Activated CD8-positive, alpha-beta memory T cell treated with anti-CD3 and anti-CD28 coated beads, Interleukin-2, amount 50 U/mL, for 4 hours (primary cell): ENCODE data around the gene GAPDHS.

Source experiments
- DNase-seq: peaks from one replicate; pipeline ENCODE4 v3.0.0-alpha.2; 2020

Gene GAPDHS

GRCh38 chr19:35558400-35559280, 25.4 kb downstream of the GAPDHS start:
- no peak for DNase-seq

GRCh38 chr19:35559281-35559659, 26.0 kb downstream of the GAPDHS start:
- no peak for DNase-seq

DNA sequence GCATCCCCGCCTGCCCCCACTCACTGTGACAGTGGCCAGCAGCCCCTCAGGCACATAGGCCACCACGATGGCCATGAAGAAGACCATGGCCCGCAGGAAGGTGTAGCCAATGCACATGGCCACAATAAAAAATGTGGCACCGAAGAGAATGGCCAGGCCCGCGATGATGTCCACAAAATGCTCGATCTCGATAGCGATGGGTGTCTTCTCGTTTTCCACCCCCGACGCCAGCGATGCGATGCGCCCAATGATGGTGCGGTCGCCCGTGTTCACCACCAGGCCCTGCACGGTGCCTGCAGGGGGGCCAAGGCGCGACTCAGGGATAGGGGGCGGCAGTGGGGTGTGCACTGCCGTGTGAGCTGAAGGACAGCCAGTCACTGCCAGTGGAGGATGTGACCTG, 26.5 kb downstream of the GAPDHS start:
- no peak for DNase-seq

GRCh38 chr19:35560271-35560670, 27.0 kb downstream of the GAPDHS start:
- DNase-seq = no peak

DNA sequence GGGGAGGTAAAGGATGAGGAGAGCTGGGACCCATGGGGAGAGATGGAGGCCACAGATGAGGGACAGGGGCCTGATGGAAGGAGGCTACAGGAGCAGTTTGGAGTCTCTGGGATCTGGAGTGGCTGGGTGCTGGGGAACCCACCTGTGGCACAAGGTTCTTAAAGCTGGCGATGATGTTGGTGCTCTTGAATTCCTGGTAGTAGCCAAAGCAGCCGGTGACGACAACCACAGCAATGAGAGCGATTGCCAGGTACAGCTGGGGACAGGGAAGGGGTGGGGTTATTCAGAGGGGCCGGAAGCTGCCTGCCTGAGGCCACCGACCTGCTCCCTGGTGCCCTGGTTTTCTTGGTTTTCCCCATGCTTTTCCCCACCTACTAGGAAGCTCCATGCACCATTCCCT, 27.4 kb downstream of the GAPDHS start:
- DNase-seq = no peak

GRCh38 chr19:35561436-35561835, 28.2 kb downstream of the GAPDHS start:
- no peak for DNase-seq

DNA sequence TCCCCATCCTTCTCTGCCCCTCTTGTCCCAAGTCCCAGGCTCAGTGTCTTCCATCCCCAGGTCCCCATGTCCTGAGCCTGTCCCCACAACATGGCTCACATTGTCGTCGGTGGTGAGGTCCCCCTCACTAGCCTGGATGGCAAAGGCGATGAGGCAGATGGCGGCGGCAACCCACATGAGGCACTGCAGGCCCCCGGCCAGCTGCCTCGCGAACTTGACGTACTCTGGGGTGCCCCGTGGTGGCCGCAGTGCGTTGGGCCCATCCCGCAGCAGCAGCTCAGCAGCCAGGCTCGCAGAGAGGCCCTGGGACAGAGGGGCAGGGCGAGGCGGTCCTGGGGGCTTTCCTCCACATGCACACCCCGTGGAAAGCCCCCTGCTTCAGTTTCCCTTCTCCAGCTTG, 29.1 kb downstream of the GAPDHS start:
- DNase-seq = no peak

DNA sequence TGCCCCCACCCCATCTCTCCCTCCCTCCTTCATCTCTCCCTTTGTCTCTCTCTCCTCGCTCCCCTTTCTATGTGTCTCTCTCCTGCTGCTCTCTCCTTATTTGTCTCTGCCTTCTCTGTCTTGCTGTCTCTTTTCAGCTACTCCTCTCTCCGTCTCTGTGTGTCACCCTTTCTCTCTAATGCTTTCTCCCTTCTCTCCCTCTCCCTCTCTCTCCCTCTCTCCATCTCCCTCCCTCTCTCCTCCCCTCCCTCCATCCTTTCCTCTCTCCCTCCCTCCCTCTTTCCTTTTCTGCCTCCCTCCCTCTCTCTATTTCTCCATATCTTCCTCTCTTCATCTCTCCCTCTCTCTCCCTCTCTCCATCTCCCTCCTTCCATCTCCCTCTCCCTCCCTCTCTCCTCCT, 29.5 kb downstream of the GAPDHS start:
- DNase-seq = no peak

DNA sequence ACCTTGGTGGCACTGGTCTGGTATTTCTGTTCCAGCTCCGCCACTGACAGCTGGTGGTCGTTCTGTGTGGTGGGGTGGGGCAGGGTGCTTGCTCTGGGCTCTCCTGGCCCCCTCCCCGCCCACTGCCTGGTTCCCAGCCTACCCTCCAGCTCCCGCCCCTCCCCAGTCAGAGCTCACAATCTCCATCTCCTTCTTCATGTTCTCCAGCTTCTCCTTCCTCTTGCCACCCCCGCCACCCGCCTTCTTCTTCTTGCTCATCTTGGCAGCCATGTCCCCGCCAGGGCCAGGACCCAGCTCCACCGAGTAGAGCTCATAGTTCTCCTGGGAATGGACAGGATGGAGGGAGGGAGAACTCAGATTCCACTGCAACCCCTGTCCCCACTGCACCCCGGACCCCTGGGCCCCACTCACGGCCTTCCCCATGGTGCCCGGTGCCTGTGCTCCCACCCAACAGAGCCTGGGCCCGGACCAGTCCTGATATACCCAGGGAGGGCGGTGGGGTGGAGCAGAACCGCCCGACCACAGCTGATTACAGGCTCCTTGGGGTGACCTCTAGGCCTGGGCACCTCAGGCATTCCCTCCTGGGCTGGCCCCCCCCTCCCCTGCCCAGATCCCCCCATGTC, 30.1 kb downstream of the GAPDHS start, which contains the start of gene ATP4A:
ATP4A (minus strand) TSS at position 452 of the 623 bp plus-strand sequence; CDS start at position 423, 29 bp downstream.
- DNase-seq = no peak

DNA sequence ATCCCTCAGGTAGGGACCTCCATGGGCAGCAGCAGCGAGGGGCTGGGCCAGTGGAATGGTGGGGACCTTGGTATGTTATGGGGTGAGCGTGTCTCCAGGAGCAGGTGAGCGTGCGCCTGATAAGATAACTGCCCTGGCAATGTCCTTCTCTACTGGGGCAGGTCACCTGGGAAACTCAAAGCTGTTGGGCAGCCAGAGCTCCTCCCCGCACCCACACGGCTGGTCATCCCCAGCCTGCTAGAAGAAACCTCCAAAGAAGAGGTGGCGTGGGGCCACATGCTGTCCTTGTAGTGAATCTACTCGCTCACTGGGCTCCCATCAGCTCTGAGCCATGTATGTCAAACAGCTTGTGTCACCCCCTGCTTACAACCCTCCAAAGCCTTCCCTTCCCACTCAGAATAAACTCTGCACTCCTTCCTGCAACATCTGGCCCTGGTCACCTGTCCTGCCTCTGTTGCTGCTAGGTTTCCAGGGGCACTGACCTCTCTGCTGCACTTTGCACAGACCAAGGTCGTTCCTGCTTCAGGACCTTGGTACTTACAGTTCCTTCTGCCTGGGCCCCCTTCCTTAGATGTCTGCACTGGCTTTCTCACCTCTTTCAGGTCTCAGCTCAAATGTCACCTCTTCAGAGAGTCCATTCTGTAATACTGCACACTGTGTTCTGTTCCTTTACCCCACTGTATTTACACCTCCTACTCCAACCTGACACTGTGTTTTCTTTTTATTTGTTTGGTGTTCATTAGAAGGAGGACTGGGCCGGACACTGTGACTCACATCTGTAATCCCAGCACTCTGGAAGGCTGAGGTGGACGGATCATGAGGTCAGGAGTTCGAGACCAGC, 32.0 kb downstream of the GAPDHS start:
- no peak for DNase-seq

DNA sequence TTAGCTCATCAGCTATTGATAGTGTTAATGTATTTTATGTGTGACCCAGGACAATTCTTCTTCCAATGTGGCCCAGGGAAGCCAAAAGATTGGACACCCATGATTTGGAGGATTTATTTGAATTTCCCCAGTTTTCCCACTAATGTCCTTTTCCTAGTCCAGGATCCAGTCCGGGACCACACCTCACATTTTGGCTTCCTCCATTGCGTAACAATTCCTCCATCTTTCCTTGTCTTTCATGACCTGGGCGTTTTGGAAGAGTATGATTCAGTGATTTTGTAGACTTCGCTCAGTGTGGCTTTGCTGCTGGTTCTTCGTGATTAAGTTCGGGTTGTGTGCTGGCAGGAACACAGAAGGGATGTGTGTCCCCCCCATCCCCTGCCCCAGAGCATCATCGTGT, 33.5 kb downstream of the GAPDHS start:
- no peak for DNase-seq

GRCh38 chr19:35569281-35569781, 36.1 kb downstream of the GAPDHS start:
- no peak for DNase-seq

GRCh38 chr19:35571406-35571965, 38.2 kb downstream of the GAPDHS start:
- no peak for DNase-seq

DNA sequence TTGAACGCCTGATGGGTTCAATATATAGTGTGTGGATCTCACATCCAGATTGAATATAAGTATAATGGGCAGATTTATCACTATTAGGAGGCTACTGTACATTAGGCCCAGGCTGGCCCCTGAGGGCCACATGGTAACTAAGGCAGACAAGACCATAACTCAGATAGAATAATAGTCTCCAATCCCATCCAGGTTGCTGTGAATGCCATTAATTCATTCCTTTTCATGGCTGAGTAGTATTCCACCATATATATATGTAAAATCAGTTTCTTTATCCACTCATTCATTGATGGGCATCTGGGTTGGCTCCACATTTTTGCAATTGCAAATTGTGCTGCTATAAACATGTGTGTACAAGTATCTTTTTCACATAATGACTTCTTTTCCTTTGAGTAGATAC, 44.7 kb downstream of the GAPDHS start:
- DNase-seq = no peak

- DNase-seq = no peak
Observed at GRCh38 chr19:35578707-35579106, 45.5 kb downstream of the GAPDHS start.

GRCh38 chr19:35582760-35583159, 49.5 kb downstream of the GAPDHS start:
- no peak for DNase-seq

- DNase-seq = no peak
Observed at GRCh38 chr19:35585848-35586247, 52.6 kb downstream of the GAPDHS start, which contains the start of gene PMIS2. Gene PMIS2, plus strand, starts transcription at chr19:35586173. Its CDS starts 87 bp downstream, at chr19:35586260.

- no peak for DNase-seq
Observed at GRCh38 chr19:35587321-35587720, 54.1 kb downstream of the GAPDHS start.

- no peak for DNase-seq
Observed at GRCh38 chr19:35590875-35591274, 57.6 kb downstream of the GAPDHS start.

GRCh38 chr19:35592226-35592625, 59.0 kb downstream of the GAPDHS start:
- DNase-seq = no peak
